Measurements from ENCODE around the gene HIPK2.
A peak's percentile ranks its signal among the peaks of the same experiment; 100 is the strongest.

HIPK2 gene

GRCh38 chr7:139782932-139783331 is 5.1 kb upstream of the HIPK2 start:
- no peak for DNase-seq

- no peak for DNase-seq
Measured at GRCh38 chr7:139777133-139777891, 486 bp downstream of the HIPK2 start.

- DNase-seq, result no peak
Measured at GRCh38 chr7:139776486-139777132, 1.2 kb downstream of the HIPK2 start.

DNA sequence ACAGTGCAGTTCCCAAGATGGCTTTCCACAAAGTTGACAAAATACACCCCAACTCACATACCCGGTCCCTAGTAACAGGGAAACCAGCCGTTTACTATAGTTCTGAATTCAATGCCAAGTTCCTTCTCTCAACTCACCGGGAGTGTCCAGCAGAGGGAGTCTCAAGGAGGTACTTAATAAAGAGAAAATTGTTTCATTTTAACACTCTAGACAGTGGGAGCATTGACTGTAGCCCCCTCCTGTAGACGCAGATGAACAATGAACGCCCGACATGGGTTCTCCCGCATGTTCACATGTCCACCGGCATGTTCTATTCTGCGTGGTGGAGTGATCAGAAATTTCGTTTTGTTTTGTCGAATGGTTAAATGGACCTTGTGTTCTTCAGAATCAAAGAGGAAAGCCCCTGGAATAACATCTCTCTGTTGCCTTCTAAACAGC is 1.9 kb downstream of the HIPK2 start:
- DNase-seq, result peak; percentile 30 to 39

GRCh38 chr7:139774376-139774775 is 3.4 kb downstream of the HIPK2 start:
- DNase-seq, result no peak

GRCh38 chr7:139773371-139773770 is 4.4 kb downstream of the HIPK2 start:
- no peak for DNase-seq

DNA sequence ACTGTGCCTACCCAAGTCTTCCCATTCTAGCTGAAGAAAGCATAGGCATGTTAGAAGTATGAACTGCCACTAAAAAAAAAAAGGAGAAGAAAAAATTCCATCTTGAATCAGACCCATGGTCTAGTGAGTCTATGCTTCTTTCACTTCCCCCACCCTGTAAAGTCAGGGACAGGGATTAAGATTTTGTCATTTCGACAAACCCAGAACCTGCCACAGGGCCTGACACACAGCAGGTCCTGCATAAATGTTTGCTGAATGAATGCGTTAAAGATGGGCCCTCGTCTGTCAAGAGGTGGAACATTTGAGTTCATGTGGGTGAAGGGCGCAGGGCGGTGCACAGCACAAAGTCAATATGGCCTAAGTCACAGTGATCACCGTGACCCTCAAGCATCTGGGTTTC is 4.9 kb downstream of the HIPK2 start:
- DNase-seq, result no peak

DNA sequence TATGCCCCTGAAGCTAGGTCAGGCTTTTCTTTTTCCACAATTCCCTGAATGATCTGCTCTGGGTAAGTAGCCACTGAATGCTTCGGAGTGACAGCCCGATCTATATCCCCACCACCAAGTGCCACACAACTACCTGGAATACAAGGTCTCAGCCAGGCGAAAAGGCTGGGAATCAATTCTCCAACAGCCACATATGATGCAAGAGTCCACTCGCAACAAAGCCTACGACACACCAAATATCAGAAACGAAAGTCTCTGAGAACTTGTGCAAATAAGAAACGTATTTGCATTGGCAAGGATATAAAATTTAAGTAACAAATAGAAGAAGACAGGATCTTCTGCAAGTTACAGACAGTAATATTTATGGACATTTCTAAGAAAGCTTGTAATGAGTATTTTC is 5.7 kb downstream of the HIPK2 start:
- no peak for DNase-seq

DNA sequence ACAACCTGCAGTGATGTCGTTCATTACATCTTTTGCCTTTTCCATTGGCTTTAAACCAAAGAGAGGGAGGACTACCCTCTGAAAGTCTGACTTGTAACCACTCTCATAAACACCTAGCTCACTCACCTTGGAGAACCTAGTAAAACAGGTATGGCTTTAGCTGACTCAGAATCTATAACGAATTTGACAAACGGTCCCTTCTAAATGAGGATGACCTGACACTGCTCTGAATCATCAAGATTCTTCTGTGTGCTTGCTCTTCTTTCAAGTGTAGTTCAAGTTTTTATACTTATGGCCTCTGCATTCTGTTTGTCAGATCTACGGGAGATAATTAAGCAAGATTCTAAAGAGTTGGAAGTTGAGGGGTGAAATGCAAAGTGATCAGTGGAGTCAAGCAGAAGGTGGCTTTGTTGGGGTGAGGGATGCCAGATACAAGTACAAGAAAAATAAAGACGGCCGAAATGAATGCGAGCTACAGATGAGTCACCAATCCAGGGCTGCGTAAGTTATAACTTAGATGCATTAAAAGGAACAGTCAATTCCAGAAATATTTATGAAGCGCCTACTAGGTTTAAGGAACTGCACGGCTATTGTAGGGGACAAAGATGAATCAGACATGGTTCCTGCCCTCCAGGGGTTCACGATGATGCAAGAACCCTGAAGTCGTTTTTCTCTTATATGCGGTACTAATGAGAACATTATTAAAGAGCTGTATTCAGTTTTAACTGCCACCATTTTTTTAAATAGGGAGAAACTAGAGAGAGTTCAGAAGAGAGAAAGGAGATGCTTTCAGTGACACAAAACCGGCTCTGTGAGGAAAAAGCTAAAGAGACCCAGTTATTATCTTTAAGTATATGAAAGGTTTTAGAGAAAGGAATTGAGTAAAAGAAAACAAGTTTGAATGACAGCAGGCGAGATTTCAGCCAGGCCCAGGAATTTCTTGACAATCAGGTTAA is 6.5 kb downstream of the HIPK2 start:
- no peak for DNase-seq

GRCh38 chr7:139769761-139770160 is 8.0 kb downstream of the HIPK2 start:
- no peak for DNase-seq

DNA sequence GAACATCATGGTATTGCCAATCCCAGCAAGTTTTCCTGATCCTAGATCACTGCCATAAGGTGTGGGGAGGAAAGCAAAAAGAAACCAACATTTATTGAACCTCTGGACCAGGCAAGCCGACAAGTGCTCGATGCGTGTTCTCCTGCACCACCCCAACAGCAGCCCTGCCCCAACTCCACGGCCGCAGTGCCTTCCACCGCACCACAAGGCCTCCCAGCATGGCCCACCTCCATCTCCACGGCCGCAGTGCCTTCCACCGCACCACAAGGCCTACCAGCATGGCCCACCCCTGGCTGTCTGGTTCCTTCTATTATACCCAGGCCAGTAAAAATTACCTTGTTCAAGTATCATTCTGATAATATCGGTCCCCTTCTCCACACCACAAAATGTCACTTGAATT is 8.7 kb downstream of the HIPK2 start:
- DNase-seq, result no peak

- no peak for DNase-seq
Measured at GRCh38 chr7:139768249-139768824, 9.5 kb downstream of the HIPK2 start.

- no peak for DNase-seq
Measured at GRCh38 chr7:139767561-139767982, 10.2 kb downstream of the HIPK2 start.

DNA sequence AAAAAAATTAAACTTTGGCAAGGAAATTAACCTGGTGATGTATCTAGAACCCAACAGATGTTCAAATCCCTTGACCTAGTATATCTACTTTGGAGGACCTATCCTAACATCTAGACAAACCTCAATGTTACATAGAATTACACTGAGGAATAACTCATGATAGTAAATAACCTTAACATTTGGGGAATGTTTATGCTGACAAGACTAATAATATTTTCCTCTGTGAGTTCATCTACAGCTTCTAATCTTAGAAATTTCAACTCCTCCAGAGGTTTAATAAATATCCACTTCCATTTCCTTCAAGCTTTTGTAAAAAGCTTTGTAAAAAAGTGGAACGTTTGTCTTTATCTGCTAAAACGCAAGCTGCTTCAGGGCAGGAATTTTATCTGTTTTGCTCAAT is 12.7 kb downstream of the HIPK2 start:
- no peak for DNase-seq

- DNase-seq, result no peak
Measured at GRCh38 chr7:139763330-139763729, 14.5 kb downstream of the HIPK2 start.

GRCh38 chr7:139762886-139763285 is 14.9 kb downstream of the HIPK2 start:
- DNase-seq, result no peak

- no peak for DNase-seq
Measured at GRCh38 chr7:139758388-139758787, 19.4 kb downstream of the HIPK2 start.

- no peak for DNase-seq
Measured at GRCh38 chr7:139757968-139758367, 19.8 kb downstream of the HIPK2 start.

GRCh38 chr7:139753693-139754111 is 24.1 kb downstream of the HIPK2 start:
- DNase-seq, result no peak

DNA sequence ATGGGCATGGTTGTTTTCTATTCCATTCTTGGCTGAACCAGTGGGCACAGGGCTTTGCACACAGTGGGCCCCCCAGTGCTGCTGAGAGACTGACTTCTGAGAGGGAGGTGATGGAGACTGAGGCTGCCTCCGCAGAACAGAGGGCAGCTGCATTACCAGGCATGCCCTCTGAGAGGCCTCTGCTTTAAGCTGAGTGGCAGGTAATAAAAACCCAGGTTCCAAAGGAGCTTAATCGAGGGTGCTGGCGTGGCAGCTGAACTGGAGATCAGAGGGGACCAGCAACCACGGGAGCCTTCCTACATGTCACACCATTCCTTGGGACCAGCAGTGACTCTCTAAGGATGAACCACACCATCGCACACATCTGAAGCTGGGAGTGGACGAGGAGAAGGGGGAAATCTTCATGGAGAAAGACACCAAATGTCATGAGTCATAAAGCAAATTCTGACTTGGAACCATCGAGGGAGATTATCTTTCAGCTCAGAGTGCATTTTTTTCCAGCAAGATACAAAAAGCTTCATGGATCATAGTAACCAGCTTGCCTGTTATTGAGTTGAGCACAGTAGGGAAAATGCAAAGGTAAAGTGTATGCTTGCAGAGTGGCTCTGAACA is 24.6 kb downstream of the HIPK2 start:
- no peak for DNase-seq

GRCh38 chr7:139752604-139753003 is 25.2 kb downstream of the HIPK2 start:
- DNase-seq, result no peak

- DNase-seq, result no peak
Measured at GRCh38 chr7:139752148-139752547, 25.6 kb downstream of the HIPK2 start.
